ENCODE measurements around the gene CD82.

GRCh38 chr11:44634401-44635281 lies 69.2 kb downstream of the CD82 start:
- TF ChIP-seq CTCF (IDR thresholded peaks at IDR 0.05) (no peak), EP300 (IDR thresholded peaks at IDR 0.05; ENCODE audit: borderline replicate concordance in 1 of 2, low read depth in 1 of 2, low read length in 1 of 2) (no peak; a peak in 1 of 4 replicates), JUND (IDR thresholded peaks at IDR 0.05) (peak; percentile 39; the same call in 1 of the 2 replicates), RFX5 (IDR thresholded peaks at IDR 0.05; ENCODE audit: low read length) (no peak), NFIC (IDR thresholded peaks at IDR 0.05; ENCODE audit: borderline replicate concordance) (peak; percentile 82), TAF1 (IDR thresholded peaks at IDR 0.05; ENCODE audit: borderline replicate concordance, low read depth, low read length) (no peak), YY1 (IDR thresholded peaks at IDR 0.05; ENCODE audit: low read depth) (no peak), MEF2A (IDR thresholded peaks at IDR 0.05; ENCODE audit: borderline replicate concordance, low read depth) (no peak)
